LNCAP (cell line): Measurements from ENCODE around the gene SLC30A4.

ENCODE experiments used
- TF ChIP-seq, protein P1 (sequence below): fragments of 450-650 bp; IDR thresholded peaks from 2 replicates; pipeline ENCODE4 v1.5.1; 2017; ENCODE audit warnings: mild to moderate bottlenecking

Gene SLC30A4

GRCh38 chr15:45429941-45430792, 92.4 kb downstream of the SLC30A4 start:
- TF ChIP-seq, protein P1, sequence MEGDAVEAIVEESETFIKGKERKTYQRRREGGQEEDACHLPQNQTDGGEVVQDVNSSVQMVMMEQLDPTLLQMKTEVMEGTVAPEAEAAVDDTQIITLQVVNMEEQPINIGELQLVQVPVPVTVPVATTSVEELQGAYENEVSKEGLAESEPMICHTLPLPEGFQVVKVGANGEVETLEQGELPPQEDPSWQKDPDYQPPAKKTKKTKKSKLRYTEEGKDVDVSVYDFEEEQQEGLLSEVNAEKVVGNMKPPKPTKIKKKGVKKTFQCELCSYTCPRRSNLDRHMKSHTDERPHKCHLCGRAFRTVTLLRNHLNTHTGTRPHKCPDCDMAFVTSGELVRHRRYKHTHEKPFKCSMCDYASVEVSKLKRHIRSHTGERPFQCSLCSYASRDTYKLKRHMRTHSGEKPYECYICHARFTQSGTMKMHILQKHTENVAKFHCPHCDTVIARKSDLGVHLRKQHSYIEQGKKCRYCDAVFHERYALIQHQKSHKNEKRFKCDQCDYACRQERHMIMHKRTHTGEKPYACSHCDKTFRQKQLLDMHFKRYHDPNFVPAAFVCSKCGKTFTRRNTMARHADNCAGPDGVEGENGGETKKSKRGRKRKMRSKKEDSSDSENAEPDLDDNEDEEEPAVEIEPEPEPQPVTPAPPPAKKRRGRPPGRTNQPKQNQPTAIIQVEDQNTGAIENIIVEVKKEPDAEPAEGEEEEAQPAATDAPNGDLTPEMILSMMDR, result peak; percentile 73
